HS-5 (cell line): ENCODE data around the gene GSK3B.
"Not testable (repeated sequence)": the region's sequence is repeated elsewhere in the genome, so short reads cannot be mapped to it uniquely, and the experiment has no call there.

Experiments used
- DNase-seq: peaks from one replicate; pipeline ENCODE4 v3.0.0-alpha.2; 2012; ENCODE audit warnings: low read depth

GSK3B gene

DNA sequence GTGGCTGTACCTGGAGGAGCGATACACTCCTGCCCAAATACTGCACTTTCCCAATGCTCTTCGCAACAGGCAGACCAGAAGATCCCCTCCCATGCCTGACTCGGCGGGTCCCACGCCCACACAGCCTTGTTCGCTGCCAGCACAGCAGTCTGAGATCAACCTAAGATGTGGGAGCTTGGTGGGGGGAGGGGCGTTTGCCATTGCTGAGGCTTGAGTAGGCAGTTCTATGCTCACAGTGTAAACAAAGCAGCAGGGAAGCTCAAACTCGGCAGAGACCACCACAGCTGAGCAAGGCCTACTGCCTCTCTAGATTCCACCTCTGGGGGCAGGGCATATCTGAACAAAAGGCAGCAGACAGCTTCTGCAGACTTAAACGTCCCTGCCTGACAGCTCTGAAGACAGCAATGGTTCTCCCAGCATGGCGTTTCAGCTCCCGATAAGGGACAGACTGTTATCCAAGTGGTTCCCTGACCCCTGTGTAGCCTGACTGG lies 90.2 kb downstream of the GSK3B start:
- not testable (repeated sequence) for DNase-seq

DNA sequence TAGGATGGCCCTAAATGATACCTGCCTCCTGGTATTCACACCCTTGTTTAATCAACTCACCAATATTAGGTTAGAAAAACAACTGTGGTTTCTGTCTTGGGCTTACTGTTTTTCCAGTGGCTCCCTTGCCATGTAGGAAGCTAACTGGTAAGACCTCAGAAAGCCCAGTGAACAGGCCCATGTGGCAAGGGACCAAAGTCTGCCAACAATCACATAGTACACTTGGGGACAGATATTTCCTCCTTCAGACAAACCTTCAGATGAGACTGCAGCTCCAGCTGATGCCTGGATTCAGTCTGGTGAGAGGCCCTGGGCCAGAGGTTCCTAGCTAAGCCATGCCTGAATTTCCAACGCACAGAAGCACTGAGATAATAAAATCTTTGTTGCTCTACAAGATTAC lies 96.1 kb downstream of the GSK3B start:
- DNase-seq: no peak

DNA sequence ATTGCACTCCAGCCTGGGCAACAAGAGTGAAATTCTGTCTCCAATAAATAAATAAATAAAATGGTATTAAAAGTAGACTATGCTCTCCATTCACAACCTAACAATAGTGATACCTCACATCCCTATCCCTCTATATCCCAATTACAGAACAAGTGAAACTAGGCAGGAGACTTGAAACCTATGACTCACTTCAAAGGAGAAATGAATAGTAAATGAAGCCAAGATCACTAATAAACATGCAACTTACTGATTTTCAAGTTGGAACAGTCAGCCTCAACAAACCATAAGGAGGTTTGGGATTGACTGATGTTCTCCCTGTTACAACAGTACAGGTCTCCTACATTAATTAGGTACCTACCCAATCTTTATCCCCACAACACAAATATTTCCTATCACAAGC lies 103.4 kb downstream of the GSK3B start:
- no peak for DNase-seq

DNA sequence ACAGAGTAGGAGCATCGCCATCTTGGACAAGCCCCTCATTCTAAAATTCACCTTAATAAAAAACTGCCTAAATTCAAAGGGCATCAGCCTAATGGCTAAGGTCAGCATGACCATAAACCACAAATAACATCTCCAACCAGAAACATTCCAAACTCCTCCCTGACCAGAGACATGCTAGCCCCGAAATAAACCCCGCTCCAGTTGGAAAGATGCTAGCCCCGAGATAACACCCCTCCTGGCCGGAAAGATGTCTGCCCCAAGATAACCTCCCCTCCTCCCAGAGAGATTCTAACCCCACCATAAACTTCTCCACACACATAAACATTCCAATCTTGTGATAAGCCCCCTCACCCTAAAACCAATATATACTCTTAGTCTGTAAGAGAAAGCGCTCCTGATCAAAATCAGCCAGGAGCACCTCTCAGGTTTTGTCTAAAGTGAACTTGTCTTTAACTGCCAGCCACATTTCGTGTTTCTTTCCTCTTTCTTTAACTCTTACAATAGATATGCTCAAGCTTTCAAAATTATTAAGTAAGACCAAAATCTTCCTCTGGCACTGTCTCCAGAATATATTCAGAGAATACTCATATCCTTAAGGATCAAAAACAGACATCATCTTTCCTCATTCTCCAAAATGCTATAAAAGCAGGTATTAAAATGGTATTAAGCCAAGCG lies 104.1 kb downstream of the GSK3B start:
- DNase-seq: no peak

DNA sequence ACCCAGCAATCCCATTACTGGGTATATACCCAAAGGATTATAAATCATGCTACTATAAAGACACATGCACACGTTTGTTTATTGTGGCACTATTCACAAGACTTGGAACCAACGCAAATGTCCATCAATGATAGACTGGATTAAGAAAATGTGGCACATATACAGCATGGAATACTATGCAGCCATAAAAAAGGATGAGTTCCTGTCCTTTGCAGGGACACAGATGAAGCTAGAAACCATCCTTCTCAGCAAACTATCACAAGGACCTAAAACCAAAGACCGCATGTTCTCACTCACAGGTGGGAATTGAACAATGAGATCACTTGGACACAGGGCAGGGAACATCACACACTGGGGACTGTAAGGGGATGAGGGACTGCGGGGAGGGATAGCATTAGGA lies 107.4 kb downstream of the GSK3B start:
- not testable (repeated sequence) for DNase-seq

DNA sequence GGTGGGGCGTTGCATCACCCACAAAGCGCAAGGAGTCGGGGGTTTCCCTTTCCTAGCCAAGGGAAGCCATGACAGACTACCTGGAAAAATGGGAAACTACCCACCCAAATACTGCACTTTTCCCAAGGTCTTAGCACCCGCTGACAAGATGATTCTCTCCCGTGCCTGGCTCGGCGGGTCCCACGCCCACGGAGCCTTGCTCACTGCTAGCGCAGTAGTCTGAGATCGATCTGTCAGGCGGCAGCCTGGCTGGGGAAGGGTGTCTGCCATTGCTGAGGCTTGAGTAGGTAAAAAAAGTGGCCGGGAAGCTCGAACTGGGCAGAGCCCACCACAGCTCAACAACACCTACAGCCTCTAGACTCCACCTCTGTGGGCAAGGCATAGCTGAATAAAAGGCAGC lies 112.9 kb downstream of the GSK3B start:
- DNase-seq: no peak

DNA sequence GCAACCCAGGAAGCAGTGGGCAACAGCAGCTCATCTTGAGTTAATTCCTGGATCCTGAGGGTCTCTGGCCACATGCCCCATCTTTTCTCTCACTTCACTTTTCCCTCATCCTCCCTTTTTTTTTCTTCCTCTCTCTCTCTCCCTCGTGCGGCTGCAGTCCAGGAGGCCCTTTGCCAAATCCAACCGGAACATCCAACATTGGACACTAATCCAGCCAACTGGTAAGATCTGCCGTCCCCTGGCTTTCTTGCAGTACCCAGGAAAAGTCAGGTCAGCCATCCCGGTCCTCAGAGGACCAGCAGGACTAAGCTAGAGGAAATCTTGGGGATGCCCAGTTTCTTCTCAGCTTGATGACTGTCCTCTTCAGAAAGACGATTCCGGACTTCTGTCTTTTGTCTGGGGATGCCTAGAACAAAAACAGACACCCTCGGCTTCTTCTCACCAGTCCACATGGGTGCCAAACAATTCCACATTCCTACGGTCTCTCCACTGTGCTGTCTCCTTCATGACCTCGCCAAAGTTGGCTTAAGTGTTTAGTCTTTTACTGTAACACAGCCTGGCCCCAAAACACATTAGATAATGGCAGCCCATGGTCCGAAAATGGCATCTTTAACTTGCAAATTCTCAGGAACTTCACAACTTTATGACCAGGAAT lies 115.6 kb downstream of the GSK3B start:
- DNase-seq: no peak

DNA sequence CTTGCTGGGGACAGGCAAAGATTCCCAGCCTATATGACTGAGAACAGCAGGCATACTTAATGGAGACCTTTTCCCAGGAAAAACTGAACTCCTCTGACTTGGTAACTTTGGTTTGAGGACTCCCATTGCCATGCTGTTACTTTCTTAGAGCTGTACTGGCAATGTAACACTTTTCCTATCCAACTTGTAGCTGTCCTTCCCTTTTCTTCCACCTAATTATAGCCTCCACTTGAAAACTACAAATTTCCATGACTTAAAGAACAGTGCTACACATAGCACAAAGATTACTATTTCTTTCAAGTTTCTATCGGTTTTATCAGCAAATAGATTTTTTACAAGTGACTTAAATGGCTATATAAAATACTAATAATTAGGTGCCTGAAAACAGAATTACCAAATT lies 116.9 kb downstream of the GSK3B start:
- no peak for DNase-seq

DNA sequence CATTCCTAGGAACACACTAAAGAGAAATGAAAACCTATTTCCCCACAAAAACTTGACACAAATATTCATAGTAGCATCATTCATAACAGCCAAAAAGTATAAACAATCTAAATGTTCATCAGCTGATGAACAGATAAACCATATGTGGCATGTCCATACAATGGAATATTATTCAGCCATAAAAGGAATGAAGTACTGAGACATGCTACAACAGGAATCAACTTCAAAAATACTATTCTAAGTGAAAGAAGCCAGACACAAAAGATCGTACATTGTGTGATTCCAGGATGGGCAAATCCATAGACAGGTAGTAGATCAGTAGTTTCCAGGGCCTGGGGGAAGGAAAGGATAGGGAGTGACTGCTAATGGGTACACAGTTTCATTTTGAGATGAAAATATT lies 118.0 kb downstream of the GSK3B start:
- no peak for DNase-seq

DNA sequence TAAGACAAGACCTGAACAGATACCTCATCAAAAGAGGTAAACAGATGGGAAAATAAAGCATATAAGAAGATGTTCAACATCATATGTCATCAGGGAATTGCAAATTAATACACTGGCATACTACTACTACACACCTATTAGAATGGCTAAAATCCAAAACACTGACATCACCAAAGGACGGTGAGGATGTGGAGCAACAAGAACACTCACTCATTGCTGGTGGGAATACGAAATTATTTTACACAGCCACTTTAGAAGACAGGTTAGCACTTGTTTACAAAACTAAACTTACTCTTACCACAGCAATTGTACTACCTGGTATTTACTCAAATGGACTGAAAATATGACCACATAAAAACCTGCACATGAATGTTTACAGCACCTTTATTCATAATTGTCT lies 119.6 kb downstream of the GSK3B start:
- DNase-seq: no peak

DNA sequence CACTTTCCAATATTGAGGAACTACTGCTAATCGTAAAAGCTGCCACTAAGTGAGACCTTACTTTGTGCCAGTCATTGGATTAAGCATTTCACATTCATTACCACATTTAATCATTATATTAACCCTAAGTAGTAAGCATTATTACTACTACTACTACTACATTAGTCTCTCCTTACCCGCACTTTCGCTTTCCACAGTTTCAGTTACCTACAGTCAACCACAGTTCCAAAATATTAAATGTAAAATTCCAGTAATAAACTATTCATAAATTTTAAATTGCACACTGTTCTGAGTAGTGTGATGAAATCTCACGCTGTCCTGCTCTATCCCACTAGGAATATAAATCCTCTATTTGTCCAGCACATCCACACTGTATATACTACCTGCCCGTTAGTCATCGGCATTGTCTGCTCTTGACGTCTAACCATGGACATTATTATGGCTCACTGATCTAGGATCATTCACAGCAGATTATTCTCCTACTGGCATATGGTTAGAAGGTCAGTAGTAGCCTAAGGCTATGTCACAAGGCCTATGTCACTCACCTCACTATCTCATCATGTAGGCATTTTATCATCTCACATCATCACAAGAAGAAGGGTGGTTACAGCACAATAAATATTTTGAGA lies 121.1 kb downstream of the GSK3B start:
- DNase-seq: no peak

DNA sequence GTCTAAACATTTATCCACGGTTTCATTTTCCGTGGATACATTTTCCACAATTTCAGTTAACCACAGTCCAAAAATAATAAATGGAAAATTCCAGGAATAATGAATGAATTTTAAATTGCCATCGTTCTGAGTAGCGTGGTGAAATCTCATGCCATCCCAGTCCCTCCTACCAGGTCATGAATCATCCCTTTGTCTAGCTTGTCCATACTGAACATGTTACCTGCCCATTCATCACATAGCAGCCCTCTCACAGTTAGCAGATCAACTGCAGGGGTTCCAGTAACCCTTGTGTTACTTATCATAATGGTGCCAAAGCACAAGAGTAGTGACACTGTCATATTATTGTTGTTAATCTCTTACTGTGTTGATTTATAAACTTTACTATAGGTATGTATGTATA lies 124.5 kb downstream of the GSK3B start:
- DNase-seq: no peak

DNA sequence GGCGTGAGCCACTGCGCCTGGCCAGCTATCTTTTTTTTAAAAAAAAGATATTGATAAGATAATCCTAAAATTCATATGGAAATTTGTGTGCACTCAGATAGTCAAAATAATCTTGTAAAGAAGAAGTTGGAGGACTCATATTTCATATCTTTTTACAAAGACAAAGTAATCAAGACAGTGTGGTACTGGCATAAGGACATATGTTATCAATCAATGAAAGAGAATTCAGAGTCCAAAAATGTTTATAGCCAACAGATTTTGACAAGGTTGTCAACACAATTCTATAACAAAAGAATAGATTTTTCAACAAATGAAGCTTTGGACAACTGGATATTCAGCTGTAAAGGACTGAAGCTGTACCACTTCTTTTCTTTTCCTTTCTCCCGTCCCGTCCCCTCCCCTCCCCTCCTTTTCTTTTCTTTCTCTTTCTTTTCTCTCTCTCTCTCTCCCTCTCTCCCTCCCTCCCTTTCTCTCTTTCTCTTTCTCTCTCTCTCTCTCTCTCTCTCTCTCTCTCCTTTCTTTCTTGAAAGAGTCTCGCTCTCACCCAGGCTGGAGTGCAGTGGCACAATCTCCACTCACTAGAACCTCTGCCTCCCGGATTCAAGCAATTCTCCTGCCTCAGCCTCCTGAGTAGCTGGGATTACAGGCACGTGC lies 126.8 kb downstream of the GSK3B start:
- no peak for DNase-seq

DNA sequence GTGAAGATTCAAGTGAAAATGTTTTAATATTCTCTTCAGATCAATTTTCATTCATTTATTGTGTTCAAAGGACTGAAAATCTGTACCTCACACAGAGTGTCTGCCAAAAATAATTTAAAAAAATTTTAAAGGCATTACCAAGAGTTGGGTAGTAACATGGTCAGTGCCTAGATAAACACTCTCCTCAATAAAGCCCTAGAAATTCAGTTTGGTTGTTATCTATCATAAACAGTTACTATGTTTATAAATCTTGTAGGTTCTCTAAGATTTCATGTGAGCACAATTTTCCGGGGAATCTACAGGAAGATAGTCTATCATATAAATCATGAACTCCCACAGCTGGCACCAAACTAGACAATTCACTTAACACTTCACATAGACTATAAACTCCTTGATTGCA lies 128.6 kb downstream of the GSK3B start:
- DNase-seq: no peak

DNA sequence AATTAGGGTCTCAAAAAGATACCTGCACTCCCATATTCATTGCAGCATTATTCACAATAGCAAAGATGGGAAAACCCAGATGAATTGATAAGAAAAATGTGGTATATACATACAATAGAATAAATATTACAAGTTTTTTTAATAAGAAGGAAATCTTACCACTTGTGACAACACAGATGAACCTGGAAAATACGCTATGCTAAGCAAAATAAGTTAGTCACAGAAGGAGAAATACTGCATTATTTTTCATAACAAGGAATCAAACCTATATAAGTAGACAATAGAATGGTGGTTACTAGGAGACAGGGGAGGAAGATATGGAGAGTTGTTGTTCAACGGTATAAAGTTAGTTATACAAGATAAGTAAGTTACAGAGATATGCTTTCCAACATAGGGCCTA lies 130.0 kb downstream of the GSK3B start:
- no peak for DNase-seq

DNA sequence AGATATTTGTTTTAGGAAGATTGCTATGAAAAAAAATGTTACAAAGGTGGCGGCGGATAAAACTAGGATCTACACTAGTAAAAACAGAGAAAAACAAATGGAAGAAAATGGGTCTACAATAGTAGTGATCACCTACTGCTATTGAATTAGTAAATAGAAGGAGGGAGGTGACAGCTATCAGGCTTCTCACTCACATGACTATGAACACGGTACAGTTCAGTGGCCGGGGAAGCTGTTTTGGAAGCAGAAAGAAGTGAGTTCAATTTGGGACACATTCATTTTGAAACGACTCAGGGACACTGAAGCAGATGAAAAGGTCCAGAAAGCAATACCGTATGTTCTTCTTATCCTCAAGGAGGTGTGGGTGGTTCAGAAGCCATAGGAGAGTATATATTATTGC lies 138.3 kb downstream of the GSK3B start:
- DNase-seq: no peak

DNA sequence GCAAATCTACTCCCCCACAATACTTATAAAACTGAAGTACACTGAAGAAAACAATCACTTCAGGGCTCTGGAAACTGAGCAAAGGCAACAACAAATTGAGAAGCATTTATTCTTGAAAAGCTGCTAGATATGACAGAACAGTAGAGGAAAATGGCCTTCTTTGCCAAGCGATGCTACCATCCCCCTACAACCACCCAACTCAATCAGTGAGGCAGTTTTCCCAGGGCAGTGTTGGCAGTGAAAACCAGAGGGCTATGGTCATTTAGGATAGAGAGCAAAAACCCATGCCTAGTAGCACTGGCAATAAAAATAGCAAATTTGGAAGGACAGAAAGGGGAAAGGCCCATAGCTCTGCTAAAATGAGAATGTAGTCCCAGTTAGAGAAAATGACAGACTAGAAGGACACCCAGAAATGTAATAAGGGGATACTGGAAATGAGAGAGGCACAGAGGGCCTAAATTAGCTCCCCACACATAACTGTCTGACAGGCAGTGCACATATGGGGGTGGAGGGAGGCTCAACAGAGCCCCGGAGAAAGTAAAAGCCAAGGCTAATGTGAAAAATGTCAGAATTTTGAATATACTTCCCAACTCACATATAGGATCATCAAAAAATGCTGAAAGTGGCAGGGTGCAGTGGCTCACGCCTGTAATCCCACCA lies 143.5 kb downstream of the GSK3B start:
- no peak for DNase-seq

DNA sequence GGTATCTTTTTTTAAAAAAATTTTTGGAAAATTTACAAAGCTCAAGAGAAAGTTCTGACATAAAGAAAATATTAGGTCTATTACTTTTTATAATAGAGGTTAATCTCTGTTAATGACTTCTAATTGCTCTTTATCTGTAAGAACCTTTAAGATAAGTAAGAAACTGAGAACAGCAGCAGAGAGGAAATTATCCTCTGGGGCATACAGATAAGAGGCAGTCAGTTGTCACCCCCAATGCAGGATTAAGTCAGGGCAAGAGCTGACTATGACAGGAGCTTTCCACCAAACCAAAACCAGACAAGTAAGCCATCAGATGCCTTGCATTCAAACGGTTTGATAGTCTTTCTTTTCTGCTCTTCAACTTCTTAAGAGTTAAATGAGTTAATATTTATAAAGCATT lies 149.0 kb downstream of the GSK3B start:
- DNase-seq: no peak

DNA sequence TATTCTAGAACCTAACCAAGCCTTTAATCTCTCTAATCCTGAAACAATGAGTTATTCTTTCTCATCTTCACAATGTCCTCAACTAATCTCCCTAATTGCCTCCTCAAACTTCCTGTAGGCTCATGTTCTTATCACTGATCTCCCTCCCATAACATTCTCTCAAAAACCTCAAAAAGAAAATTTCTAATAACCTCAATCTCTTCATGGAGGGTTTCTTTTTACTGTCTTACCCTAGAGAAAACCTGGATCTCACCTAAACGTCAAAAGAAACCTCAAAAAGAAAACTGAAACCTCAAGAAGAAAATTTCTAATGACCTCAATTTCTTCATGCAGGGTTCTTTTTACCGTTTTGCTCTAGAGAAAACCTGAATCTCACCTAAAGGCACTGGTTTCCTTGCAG lies 150.2 kb downstream of the GSK3B start:
- DNase-seq: no peak

DNA sequence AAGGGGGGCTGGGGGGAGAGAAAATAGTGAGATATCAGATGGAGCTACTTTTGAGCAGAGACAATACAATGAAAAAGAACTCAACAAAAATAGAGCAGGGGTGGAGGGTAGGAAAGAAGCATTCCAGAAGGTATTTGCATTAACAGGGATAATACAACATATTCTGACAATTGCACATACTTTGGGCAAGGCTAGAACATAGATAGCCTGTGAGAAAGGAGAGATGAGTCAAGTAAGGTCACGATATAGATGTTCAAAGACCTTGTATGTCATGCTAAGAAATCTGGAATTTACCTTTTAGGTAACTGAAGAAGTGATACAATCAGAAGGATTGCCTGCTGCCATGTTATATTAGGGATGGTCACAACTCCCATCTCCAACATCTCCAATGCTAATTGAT lies 155.2 kb downstream of the GSK3B start:
- no peak for DNase-seq

DNA sequence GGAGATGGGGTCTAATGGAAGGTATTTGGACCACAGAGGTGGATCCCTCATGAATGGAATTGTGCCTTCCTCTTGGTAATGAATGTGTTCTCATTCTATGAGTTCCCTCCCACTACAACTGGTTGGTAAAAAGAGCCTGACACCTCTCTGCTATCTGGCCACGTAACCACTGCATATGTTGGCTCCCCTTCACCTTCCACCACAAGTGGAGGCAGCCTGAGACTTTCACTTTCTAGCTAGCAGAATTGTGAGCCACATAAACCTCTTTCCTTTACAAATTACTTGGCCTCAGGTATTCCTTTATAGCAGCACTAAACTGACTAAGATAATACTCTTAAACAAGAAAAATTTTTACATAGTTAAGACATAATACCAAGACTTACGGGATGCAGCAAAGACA lies 157.0 kb downstream of the GSK3B start:
- no peak for DNase-seq

DNA sequence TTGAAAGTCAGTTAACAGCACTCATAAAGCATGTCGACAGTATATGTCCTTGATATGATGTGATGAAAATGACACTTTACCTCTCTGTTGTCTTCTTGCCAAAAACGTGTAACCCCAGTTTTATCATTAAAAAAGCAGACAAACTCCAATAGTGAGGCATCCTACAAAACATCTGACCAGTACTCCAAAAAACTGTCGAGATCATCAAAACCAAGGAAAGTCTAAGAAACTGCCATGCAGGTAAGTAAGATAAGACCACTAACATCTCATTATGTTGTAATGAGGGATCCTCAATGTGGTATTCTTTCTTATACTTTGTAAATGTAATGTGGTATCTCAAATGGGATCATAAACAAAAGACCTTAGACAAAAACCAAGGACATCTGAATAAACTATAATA lies 160.0 kb downstream of the GSK3B start:
- no peak for DNase-seq

DNA sequence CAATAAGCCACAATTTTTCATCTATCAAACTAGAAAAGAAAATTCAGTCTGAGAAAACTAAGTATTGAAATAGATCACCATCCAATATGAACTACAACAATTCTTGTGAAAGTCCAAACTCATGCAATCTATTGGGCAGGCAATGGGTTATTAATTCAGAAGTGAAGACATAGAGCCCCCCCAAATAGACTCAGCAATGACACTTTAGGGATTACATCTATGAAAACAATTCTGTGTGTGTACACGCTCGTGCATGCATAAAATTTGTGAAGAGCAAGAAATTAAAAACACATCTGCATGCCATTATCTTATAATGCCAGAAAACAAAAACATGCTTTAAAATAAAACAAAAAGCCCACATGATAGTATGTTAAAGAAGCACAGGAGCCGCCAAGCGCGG lies 161.0 kb downstream of the GSK3B start:
- DNase-seq: no peak
